Inflammatory macrophage treated with lipopolysaccharide for 4 hours (primary cell): ENCODE results near the gene TBRG1.
A peak's percentile ranks its signal among the peaks of the same experiment; 100 is the strongest.

Experiments used
- DNase-seq: peaks from one replicate; pipeline ENCODE4 v3.0.0-alpha.2; 2020

TBRG1 gene

GRCh38 chr11:124618863-124619262 is 3.8 kb upstream of the TBRG1 start:
- no peak for DNase-seq

- DNase-seq = no peak
Measured at GRCh38 chr11:124623861-124624525, 1.3 kb downstream of the TBRG1 start.

GRCh38 chr11:124625504-124626168 is 3.0 kb downstream of the TBRG1 start:
- DNase-seq = no peak

- peak; percentile 31 for DNase-seq
Measured at GRCh38 chr11:124627546-124627945, 4.9 kb downstream of the TBRG1 start.

GRCh38 chr11:124629961-124630360 is 7.3 kb downstream of the TBRG1 start:
- no peak for DNase-seq

- DNase-seq = no peak
Measured at GRCh38 chr11:124633355-124633754, 10.7 kb downstream of the TBRG1 start.

- DNase-seq = no peak
Measured at GRCh38 chr11:124635932-124636331, 13.3 kb downstream of the TBRG1 start.

GRCh38 chr11:124638500-124638899 is 15.8 kb downstream of the TBRG1 start:
- DNase-seq = no peak

GRCh38 chr11:124639186-124639585 is 16.5 kb downstream of the TBRG1 start:
- no peak for DNase-seq

GRCh38 chr11:124640666-124641065 is 18.0 kb downstream of the TBRG1 start:
- DNase-seq = no peak

GRCh38 chr11:124642628-124643027 is 20.0 kb downstream of the TBRG1 start:
- no peak for DNase-seq

- DNase-seq = no peak
Measured at GRCh38 chr11:124643042-124643604, 20.5 kb downstream of the TBRG1 start.

GRCh38 chr11:124643605-124644425 is 21.2 kb downstream of the TBRG1 start:
- DNase-seq = peak; percentile 11

- DNase-seq = peak; percentile 47
Measured at GRCh38 chr11:124644426-124645280, 22.0 kb downstream of the TBRG1 start.

GRCh38 chr11:124646148-124646547 is 23.5 kb downstream of the TBRG1 start:
- no peak for DNase-seq

- DNase-seq = no peak
Measured at GRCh38 chr11:124648610-124649009, 25.9 kb downstream of the TBRG1 start.

GRCh38 chr11:124656774-124657630 is 34.3 kb downstream of the TBRG1 start:
- DNase-seq = no peak

GRCh38 chr11:124657904-124658303 is 35.2 kb downstream of the TBRG1 start:
- no peak for DNase-seq

- DNase-seq = no peak
Measured at GRCh38 chr11:124658501-124658900, 35.8 kb downstream of the TBRG1 start.

- no peak for DNase-seq
Measured at GRCh38 chr11:124658986-124659385, 36.3 kb downstream of the TBRG1 start.

- no peak for DNase-seq
Measured at GRCh38 chr11:124661553-124661952, 38.9 kb downstream of the TBRG1 start.

- DNase-seq = no peak
Measured at GRCh38 chr11:124662106-124662505, 39.4 kb downstream of the TBRG1 start.
